Loucy (cell line): ENCODE measurements around the gene PHF14.

Experiments used
- H2AFZ ChIP-seq: fragments of 200-600 bp; sonication (generic); 2 replicates; pipeline ENCODE4 v1.6.0; 2016; ENCODE audit warnings: antibody characterized with exemption, mild to moderate bottlenecking, low read length, moderate library complexity
- H3F3A ChIP-seq: fragments of 200-600 bp; 2 replicates; pipeline ENCODE4 v1.6.0; 2016; ENCODE audit warnings: antibody characterized with exemption, low read depth, mild to moderate bottlenecking
- H3K27me3 ChIP-seq: fragments of 200-600 bp; sonication (generic); 2 replicates; pipeline ENCODE4 v1.6.1; 2014; ENCODE audit warnings: low read length, mild to moderate bottlenecking; ENCODE audit not compliant: insufficient read depth, poor library complexity, severe bottlenecking
- H3K36me3 ChIP-seq: fragments of 200-600 bp; sonication (generic); 2 replicates; pipeline ENCODE4 v1.6.1; 2016; ENCODE audit warnings: low read length; ENCODE audit not compliant: insufficient read depth
- H3K4me1 ChIP-seq: fragments of 200-600 bp; sonication (generic); 2 replicates; pipeline ENCODE4 v1.5.1; 2014; ENCODE audit warnings: low read length, mild to moderate bottlenecking; ENCODE audit not compliant: insufficient read depth, poor library complexity, severe bottlenecking
- H3K4me2 ChIP-seq: fragments of 200-600 bp; sonication (generic); 2 replicates; pipeline ENCODE4 v1.6.0; 2014; ENCODE audit warnings: antibody characterized with exemption, low read length, low read depth, mild to moderate bottlenecking; ENCODE audit not compliant: poor library complexity, severe bottlenecking
- H3K4me3 ChIP-seq: fragments of 200-600 bp; sonication (generic); 2 replicates; pipeline ENCODE4 v1.5.1; 2014; ENCODE audit warnings: low read length, mild to moderate bottlenecking, mixed read lengths; ENCODE audit not compliant: poor library complexity, severe bottlenecking
- H3K79me2 ChIP-seq: fragments of 200-600 bp; sonication (generic); 2 replicates; pipeline ENCODE4 v1.6.1; 2014; ENCODE audit warnings: low read length; ENCODE audit not compliant: insufficient read depth
- H3K9ac ChIP-seq: fragments of 200-600 bp; sonication (generic); 2 replicates; pipeline ENCODE4 v1.6.0; 2014; ENCODE audit warnings: mild to moderate bottlenecking, low read depth, low read length, moderate library complexity; ENCODE audit not compliant: poor library complexity, severe bottlenecking
- H3K9me2 ChIP-seq: fragments of 200-600 bp; sonication (generic); replicated peaks from 2 replicates; pipeline ENCODE4 v1.6.1; 2016; ENCODE audit warnings: low read depth, low read length, mixed read lengths
- H3K9me3 ChIP-seq: fragments of 200-600 bp; sonication (generic); 2 replicates; pipeline ENCODE4 v1.6.1; 2014; ENCODE audit warnings: mild to moderate bottlenecking, antibody characterized with exemption, low read length, low read depth; ENCODE audit not compliant: insufficient read depth
- H4K20me1 ChIP-seq: fragments of 200-600 bp; sonication (generic); 2 replicates; pipeline ENCODE4 v1.6.0; 2014; ENCODE audit warnings: antibody characterized with exemption, low read length, mild to moderate bottlenecking; ENCODE audit not compliant: insufficient read depth, poor library complexity, severe bottlenecking
- CTCF ChIP-seq: fragments of 200-600 bp; sonication (generic); conservative IDR thresholded peaks from 2 replicates; pipeline ENCODE4 v1.5.1; 2014; ENCODE audit warnings: mild to moderate bottlenecking, antibody characterized with exemption, low read length
- EZH2phosphoT487 ChIP-seq: fragments of 200-600 bp; IDR thresholded peaks from 2 replicates; pipeline ENCODE4 v1.6.1; 2018; ENCODE audit warnings: antibody characterized with exemption, mild to moderate bottlenecking, moderate library complexity, borderline replicate concordance

The PHF14 gene

GRCh38 chr7:11203224-11203623 lies 229.6 kb downstream of the PHF14 start:
- TF ChIP-seq CTCF (no peak), EZH2phosphoT487 (no peak)
- H3K4me3 ChIP-seq, result no peak overlapping the region

GRCh38 chr7:11203683-11204082 lies 230.0 kb downstream of the PHF14 start:
- H3K9me3 ChIP-seq, result no peaks in the 10 kb centered on the region
- no peaks in the 10 kb centered on the region for H3K4me1 ChIP-seq
- TF ChIP-seq CTCF (no peak), EZH2phosphoT487 (no peak)
- H3K9ac ChIP-seq, result no peak overlapping the region
- H3K9me2 ChIP-seq, result no peaks in the 10 kb centered on the region
- no peak overlapping the region for H3K4me3 ChIP-seq
- H3K79me2 ChIP-seq, result no peaks in the 10 kb centered on the region
- H2AFZ ChIP-seq, result no peak overlapping the region
- no peaks in the 10 kb centered on the region for H3F3A ChIP-seq
- H3K27me3 ChIP-seq, result no peaks in the 10 kb centered on the region
- H3K36me3 ChIP-seq, result no peaks in the 10 kb centered on the region
- no peak overlapping the region for H3K4me2 ChIP-seq
- H4K20me1 ChIP-seq, result no peaks in the 10 kb centered on the region

More at GRCh38 chr7:11203224-11203623, 229.6 kb downstream of the PHF14 start:
- no peak overlapping the region for H2AFZ ChIP-seq
- no peak overlapping the region for H3K9ac ChIP-seq
- H3K4me1 ChIP-seq, result no peaks in the 10 kb centered on the region
- H3K36me3 ChIP-seq, result no peaks in the 10 kb centered on the region
- no peaks in the 10 kb centered on the region for H3K9me3 ChIP-seq
- no peak overlapping the region for H3K4me2 ChIP-seq
- no peaks in the 10 kb centered on the region for H3F3A ChIP-seq
- no peaks in the 10 kb centered on the region for H3K79me2 ChIP-seq
- no peaks in the 10 kb centered on the region for H4K20me1 ChIP-seq
- H3K9me2 ChIP-seq, result no peaks in the 10 kb centered on the region
- no peaks in the 10 kb centered on the region for H3K27me3 ChIP-seq

DNA sequence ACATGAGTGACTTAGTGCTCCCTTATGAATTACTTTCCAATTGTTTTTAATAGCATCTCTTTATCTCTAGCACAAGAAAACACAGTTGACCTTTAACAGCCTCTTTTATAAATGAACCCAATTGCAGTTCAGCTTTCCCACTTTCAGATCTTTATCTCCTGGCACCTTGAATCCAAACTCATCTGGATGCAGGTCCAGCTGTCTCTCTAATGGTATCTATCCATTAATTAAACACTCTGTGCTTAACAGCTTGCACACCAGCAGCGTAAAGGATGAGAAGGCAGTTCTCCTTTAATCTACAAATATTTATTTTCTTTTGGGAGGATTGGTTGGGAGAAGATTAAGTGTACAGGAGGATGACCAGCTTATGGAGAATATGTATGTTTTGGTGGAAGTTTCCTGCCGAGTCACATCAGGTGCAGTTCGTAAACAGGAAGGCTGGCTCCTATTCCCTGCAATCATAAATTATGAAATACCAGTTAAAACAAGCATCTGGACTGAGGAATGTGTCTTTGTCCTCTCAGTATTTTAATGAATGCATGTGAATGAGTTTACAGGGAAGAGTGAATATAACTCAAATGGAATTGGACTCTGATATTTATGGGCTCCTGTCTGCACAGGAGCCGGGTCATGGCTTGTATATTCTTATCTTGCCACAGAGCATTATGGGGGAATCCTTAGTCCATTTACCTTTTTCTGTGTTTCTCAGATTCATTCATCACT lies 232.7 kb downstream of the PHF14 start:
- Histone ChIP-seq H3K9me3 (no peaks in the 10 kb centered on the region), H2AFZ (no peak overlapping the region), H3K27me3 (no peaks in the 10 kb centered on the region), H3K4me1 (peaks cover 14% of the 10 kb centered on the region), H3K4me3 (no peak overlapping the region), H3K9ac (no peak overlapping the region), H4K20me1 (no peaks in the 10 kb centered on the region), H3K36me3 (no peaks in the 10 kb centered on the region), H3F3A (no peaks in the 10 kb centered on the region), H3K79me2 (no peaks in the 10 kb centered on the region), H3K4me2 (no peak overlapping the region), H3K9me2 (no peaks in the 10 kb centered on the region)
- TF ChIP-seq EZH2phosphoT487 (no peak), CTCF (no peak)
